GM19467 (cell line): ENCODE measurements around the gene PNMA8C.
"Not testable (repeated sequence)": the region's sequence is repeated elsewhere in the genome, so short reads cannot be mapped to it uniquely, and the experiment has no call there.

Experiments used
- ATAC-seq: cut with Tn5 transposase; IDR thresholded peaks from one replicate; pipeline ENCODE4 v1.9.1; 2021; ENCODE audit warnings: mild to moderate bottlenecking, moderate library complexity; ENCODE audit not compliant: unreplicated experiment

PNMA8C gene

DNA sequence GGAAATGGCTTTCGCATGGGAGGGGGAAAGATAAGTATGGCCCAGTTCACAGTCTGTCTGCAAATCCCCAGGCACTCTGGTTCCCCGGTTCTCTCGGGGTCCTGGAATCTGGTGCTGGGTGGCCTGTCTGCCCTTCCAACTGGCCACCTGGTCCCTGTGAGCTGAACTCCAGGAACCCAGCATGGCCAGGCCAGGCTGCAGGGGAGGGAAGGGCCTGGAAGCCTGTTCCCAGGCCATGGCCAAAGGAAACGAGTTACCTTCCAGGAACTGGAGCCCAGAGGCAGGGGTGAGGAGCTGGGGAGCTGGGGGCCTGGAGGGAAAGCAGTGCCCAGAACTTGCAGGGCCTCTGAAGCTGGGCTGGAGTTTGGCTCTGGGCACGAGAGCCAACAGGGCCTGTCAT lies 19.1 kb upstream of the PNMA8C start:
- no peak for ATAC-seq

DNA sequence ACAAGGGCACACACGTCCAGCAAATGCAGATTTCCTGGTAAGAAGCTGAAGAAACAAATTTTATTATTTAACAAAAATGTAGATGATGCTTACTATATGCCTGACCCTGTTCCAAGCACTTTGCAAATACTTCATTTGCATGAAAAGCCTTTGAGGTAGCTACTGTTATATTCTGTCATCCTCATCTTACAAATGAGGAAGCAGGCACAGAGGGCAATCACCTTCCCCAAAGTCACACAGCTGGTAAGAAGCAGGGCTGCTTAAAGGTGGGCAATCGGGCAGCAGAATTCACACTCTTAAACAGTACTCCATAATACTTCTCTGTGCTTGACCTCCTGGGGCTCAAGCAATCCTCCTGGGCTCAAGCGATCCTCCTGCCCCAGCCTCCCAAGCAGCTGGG lies 18.3 kb upstream of the PNMA8C start:
- no peak for ATAC-seq

DNA sequence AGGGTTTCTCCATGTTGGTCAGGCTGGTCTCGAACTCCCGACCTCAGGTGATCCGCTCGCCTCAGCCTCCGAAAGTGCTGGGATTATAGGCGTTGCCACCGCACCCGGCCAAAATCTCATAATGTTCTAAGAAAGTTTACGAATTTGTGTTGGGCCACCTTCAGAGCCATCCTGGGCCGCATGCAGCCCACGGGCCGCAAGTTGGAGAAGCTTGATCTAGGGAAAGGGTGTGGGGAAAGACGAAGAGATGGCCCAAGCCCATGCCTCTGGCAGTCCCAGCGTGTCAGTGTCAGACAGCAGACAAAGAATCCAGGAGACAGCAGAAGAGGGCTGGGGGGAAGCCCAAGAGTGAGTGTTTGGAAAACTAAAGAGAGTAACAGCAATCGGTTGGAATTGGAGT lies 17.3 kb upstream of the PNMA8C start:
- no peak for ATAC-seq

DNA sequence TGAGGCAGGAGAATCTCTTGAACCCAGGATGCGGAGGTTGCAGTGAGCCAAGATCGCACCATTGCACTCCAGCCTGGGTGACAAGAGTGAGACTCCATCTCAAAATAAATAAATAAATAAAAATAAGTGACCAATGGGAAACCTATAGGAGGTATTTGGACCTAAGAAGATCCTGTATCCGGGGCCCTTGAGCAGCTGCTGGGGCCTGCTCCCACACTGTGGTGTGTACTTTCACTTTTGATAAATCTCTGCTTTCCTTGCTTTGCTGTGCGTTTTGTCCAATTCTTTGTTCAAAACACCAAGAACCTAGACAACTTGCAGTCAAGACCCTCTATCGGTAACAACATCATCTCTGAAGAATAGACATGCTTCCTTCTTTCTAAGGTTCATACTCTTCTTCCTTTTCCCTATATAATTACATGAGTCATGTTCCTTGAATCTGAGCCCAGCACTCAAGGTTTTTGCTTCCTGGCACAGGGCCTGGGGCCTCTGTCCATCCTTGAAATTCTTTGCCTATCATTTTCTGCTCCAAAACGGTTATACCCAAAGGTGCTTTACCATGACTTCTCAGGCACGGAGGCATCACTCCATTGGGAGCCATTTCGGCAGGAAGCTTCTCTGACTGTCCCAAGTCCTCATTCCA lies 14.2 kb upstream of the PNMA8C start:
- ATAC-seq: no peak

DNA sequence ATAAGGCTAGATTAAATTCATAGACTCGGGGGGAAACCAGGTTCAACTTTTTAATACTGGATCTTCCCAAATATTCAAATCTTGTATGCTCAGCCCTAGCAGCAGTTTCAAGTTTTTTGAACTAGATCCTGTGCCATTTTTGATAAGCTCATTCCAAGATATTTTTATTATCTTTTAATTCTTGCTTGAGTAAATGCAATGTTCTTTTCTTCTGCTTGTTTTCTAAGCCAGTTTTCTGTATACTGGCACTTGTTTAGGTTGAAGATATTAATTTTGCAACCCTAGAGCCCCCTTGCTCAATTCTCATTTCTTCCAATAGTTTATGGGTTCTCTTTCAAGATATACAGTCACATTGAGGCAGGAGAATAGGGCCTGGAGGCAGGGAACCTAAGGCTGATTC lies 13.1 kb upstream of the PNMA8C start:
- ATAC-seq: no peak

DNA sequence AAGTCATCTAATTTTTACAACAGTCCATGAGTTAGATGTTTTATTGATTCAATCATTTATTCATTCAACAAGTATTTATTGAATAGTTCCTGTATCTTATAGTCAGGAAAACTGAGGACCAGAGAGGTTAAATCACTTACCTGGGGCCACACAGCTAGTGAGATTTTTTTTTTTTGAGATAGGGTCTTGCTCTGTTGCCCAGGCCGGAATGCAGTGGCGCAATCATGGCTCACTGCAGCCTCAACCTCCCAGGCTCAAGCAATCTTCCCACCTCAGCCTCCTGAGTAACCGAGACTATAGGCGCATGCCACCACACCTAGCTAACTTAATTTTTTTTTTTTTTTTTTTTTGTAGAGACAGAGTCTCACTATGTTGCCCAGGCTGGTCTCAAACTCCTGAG lies 7.0 kb upstream of the PNMA8C start:
- not testable (repeated sequence) for ATAC-seq

DNA sequence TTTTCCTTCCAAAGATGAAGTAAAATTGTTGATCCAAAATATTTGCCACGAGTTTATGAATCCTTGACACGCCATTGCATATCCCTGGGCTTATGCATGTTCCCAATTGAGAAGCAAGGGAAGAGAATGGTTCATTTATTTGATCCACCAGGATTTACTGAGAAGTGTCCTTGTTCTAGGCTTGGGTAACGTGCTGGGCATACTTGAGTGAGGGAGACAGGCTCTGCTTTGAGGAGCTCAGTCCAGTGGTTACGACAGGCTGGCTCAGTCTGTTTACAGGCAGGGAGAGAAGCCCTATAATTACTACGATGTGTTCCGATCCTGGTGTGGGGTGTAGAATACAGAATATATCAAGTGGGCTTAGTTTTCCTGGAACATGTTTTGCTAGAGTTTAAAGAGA lies 6.3 kb upstream of the PNMA8C start:
- no peak for ATAC-seq

DNA sequence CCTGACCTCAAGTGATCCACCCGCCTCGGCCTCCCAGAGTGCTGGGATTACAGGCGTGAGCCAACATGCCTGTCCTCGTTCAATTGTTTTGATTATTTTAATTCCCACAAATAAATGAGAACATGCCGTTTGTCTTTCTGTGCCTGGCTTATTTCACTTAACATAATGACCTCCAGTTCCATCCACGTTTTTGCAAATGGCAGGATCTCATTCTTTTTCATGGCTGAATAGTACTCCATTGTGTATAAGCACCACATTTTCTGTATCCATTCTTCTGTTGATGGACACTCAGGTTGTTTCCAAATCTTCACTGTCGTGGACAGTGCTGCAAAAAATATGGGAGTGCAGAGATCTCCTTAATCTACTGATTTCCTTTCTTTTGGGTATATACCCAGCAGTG lies 4.7 kb upstream of the PNMA8C start:
- not testable (repeated sequence) for ATAC-seq

DNA sequence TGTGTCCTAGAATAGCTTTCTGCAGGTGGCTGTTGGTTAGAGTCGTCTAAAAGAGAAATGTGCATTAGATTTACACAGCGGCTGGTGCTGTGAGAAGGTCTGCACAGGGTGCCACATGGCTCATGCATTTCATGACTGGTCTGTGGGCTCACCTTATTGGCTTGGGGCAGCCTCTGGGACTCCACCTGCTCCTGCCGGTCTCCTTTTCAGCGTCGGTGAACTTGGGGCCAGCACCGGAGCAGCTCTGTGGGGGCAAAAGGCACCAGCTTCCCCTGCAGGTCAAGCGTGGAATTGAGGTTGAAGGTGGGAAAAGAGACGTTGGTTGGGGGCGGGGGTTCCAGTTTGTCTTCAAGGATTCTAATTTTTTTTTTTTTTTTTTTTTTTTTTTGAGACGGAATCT lies 3.1 kb upstream of the PNMA8C start:
- ATAC-seq: no peak

DNA sequence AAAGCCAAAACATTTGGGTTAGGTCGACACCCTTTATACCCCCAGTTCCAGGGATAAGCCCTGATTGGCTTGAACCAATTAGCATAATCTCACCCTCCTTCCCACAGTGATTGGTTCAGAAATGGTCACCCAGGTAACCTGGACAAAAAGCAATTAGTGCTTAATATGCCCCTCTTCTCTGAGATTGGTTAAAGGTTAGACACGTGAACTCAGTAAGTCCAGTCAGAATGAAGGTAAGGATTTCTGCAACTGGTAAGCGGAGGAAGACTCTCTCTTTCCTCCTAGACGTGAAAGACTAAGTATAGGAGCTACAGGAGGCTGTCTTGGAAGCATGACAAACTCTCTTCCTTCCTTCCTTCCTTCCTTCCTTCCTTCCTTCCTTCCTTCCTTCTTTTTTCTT lies 1.3 kb upstream of the PNMA8C start:
- no peak for ATAC-seq

DNA sequence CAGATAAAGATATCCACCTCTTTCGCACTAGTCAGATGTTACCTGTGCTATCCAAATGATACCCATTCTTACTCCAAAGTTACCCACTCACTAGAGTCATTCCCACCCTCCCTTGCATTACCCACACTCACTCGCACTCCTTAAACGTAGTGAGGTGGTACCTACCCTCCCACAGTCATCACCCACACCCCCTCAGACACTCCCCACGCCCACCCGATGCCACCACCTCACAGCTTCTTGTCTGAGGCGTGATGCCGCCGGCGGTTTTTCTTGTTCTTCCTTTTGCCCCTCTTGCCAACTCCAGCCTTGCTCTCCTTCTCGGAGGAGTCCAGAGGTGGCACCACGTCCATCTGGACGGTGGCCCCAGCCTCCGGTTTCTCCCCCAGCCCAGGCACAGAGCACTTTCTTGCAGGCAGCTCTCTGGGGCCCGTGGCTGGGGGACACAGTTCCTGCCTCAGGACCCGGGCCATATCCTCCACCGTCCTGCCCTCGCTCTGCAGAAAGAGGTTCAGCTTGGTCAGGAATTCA lies 1.2 kb downstream of the PNMA8C start:
- no peak for ATAC-seq

DNA sequence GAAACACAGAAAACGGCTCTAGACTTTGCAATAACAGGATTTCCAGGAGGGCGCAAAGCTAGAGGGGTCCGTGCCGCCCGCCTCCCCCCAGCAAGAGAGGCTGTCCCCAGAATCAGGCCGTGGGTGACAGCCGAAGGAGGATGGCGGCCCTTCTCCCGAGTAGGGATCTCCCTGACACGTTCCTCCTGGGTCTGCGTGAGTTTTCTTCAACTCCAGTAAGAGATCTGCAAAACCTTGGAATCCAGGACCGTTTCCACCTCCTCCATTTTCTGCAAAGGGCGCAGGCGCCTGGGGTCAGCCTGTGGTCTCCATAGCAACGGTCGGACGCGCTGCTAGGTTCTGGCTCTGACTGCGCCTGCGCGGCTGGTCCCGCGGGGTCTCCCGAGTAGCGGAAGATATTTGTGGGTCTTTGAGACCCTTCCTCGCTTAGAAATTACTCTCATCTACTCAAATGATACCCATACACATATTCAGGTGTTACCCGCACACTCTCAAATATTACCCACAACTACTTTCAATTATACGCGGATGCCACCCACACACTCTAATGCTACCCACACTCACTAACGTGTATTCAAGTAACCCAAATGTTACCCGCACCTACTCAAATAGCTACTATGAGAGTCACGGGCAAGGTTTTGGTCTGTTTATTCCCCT lies 2.1 kb downstream of the PNMA8C start:
- ATAC-seq: no peak

DNA sequence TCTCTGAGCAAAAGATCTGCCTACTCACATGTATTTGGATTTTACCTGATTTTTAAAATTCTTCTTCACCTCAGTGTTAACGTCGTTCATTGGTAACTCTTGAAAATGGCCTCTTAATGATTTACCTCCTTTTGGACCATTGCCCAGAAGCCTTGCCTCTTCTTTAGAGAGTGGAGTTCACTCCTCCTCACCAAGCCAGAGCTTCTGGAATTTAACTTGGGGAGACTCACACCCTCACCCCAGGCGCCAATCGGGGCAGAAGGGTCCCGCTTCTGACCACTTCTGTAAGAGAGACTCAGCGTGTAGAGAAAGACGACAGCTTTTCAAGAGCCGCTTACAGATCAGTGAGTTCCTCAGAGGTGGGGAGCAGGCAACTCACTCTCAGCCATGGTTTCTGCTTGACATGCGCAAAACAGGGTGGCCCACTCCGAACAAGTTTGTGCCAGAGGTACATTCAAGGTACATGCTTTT lies 2.7 kb downstream of the PNMA8C start:
- no peak for ATAC-seq

DNA sequence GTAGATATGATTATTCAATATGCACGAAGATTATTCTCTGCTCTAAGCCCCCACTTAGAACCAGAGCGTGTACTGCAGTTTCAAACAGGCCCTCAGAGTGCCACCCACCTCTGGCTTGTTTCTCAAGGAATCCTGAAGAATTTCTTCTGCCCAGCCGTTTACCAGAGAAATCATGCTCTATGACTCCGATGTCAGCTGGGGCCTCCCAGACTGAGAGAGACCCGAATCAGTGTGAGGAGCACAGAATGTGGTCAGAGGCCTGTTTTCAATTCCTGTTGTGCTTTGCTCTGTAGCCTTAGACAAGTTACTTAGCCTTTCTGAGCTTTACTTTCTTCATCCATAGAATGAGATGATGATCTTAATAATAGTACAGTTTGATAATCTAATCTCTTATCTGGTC lies 5.5 kb downstream of the PNMA8C start:
- ATAC-seq: no peak

DNA sequence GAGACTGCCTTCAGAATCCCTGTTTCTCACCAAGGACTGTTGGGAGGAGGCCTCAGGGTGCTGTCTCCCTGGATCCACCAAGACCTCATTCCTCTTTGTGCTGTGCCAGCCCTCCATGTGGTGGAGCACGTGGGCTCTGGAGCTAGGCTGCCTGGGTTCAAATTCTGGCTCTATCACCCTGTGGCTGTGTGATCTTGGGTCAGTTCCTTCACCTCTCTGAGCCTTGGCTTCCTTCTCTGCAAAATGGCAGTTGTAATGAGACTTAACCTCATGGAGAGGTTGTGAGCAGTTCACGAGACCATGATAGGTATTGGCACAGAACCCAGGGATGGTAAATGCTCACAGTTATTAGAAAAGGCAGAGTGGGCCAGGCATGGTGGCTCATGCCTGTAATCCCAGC lies 6.4 kb downstream of the PNMA8C start:
- no peak for ATAC-seq

DNA sequence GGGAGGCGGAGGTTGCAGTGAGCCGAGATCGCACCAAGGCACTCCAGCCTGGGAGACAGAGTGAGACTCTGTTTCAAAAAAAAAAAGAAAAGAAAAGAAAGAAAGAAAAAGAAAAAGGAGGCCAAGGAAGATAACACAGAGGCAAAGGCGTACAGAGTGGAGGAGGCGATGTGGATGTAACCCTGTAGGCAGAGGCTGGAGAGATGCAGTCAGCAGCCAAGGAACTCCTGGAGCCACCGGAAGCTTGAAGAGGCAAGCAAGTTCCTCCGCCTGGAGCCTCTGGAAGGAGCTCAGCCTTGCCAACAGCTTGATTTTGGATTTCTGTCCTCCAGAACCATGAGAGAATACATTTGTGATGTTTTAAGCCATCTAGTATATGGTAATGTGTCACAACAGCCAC lies 8.7 kb downstream of the PNMA8C start:
- no peak for ATAC-seq

DNA sequence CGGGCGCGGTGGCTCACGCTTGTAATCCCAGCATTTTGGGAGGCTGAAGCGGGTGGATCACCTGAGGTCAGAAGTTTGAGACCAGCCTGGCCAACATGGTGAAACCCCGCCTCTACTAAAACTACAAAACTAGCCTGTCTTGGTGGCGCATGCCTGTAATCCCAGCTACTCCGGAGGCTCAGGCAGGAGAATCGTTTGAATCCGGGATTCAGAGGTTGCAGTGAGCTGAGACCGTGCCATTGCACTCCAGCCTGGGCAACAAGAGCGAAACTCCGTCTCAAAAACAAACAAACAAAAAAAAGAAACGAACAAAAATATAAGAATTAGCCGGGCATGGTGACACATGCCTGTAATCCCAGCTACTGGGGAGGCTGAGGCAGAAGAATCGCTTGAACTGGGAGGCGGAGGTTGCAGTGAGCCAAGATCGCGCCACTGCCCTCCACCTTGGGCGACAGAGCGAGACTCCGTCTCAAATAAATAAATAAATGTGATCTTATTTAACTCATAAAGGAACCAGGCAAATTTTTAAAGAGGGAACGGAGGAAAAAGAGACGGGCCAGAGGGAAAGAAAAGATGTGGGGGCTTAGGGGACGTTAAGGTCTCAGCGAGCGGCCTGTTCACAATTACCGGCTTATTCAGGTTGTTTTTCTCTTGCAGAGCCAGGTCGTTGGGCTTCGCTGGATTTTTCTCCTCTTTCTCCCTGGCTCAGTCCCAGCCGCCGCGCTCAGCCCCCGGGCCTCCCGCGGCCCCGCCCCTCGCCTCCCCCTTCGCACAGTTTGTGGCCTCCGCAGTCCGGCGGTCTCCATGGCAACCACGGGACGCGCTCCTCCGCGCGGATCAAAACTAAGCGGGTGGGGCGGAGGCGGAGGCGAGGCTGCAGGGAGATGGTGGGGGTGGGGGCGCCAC lies 12.7 kb downstream of the PNMA8C start:
- ATAC-seq: not testable (repeated sequence)

DNA sequence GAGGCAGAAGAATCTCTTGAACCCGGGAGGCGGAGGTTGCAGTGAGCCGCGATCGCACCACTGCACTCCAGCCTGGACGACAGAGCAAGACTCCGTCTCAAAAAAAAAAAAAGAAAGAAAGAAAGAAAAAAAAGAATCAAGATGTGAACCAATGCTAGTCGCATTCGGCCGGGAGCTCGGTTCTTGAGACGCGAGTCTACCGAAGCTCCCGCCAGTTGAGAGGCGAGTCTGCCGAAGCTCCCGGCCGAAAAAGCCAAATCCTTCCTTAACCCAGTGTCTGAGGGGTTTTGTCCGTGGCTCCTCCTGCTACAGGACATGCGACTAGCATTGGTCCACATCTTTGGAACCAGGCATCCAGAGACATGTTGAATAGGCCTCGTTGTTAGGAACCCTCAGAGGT lies 13.8 kb downstream of the PNMA8C start:
- not testable (repeated sequence) for ATAC-seq

DNA sequence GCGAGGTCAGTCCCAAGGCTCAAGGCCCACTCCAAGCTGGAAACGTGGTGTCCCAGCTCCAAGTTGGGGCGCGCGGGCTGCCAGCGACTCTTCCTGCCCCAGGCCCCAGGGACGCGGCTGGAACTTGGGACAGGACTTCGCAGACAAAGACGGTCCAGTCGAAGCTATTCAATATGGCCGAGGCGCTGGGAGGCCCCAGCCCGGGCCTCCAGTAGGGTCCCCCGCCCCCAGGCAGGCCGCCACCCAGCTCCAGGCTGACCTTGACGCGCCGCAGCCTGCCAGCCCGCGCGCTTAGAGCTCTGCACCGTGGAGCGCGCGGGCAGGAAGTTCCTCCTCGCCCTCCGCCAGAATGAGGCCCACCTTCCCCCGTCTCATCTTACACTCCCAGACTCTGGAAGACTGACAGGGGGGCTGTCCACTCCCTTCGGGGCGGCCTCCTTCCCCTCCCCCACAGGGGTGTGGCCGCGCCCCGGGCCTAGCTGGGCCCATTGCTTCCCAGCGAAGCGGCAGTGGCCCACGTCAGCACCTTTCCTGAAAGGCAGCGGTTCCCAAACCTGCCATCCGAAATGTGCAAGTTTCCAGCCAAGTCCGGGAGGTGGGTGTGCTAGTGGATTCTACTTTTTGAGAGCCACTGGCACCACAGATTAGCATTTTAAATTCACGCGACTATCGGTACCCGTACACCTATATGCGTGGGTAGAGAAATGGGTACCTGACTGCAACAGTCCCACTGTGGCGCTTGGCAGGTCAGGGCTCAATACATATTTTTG lies 15.3 kb downstream of the PNMA8C start, which contains the start of gene CCDC8:
TSS of gene CCDC8 (minus strand) at position 303 of the 770 bp plus-strand sequence. CDS start 754 bp downstream, outside the sequence.
- no peak for ATAC-seq

DNA sequence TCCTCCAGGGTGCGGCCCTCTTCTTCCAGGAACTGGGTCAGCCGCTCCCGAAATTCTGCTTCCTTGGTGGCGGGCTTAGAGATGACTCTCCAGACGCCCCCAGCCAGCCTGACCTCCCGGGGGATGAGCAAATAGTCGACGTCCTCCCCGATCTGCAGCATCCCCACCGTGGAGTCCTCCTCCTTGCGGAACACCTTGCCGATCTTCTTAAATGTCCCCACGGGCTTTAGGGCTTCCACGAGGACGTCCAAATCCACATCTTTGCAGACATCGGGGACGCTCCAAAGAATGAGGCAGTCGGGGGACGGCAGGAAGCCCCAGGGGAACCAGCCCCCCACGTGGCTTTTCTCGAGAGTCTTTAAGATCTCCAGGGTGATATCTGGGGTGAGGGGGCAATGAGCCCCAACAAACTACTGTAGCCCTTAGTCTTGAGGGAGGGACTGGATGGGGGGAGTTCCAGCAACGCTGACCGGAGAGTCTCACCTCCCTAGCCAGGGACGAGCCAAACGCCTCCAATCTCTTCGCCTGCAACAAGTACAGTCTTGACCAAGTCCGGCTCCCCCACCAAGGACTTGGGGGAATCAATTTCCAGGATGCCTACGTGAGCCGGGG lies 16.0 kb downstream of the PNMA8C start:
- ATAC-seq: no peak
